Embryonic facial prominence (tissue), 1 donor: ENCODE data around the gene ANKRD13C.
"Not testable (repeated sequence)": the region's sequence is repeated elsewhere in the genome, so short reads cannot be mapped to it uniquely, and the experiment has no call there.

Experiments
- DNase-seq: peaks from one replicate; pipeline ENCODE4 v3.0.0-alpha.2; 2016; ENCODE audit errors: extremely low spot score

ANKRD13C gene

GRCh38 chr1:70360321-70360720, 5.8 kb upstream of the ANKRD13C start:
- DNase-seq, result no peak

- no peak for DNase-seq
Observed at GRCh38 chr1:70358921-70359564, 4.5 kb upstream of the ANKRD13C start.

- no peak for DNase-seq
Observed at GRCh38 chr1:70355920-70356319, 1.4 kb upstream of the ANKRD13C start.

- no peak for DNase-seq
Observed at GRCh38 chr1:70355111-70355407, 537 bp upstream of the ANKRD13C start.

- DNase-seq, result no peak
Observed at GRCh38 chr1:70353601-70354331, 756 bp downstream of the ANKRD13C start.

- DNase-seq, result no peak
Observed at GRCh38 chr1:70353044-70353443, 1.5 kb downstream of the ANKRD13C start.

- not testable (repeated sequence) for DNase-seq
Observed at GRCh38 chr1:70349799-70350198, 4.7 kb downstream of the ANKRD13C start.

- DNase-seq, result no peak
Observed at GRCh38 chr1:70348399-70349165, 5.9 kb downstream of the ANKRD13C start.

GRCh38 chr1:70339644-70340043, 14.9 kb downstream of the ANKRD13C start:
- DNase-seq, result not testable (repeated sequence)

GRCh38 chr1:70336050-70336449, 18.5 kb downstream of the ANKRD13C start:
- DNase-seq, result no peak

GRCh38 chr1:70334436-70334835, 20.1 kb downstream of the ANKRD13C start:
- no peak for DNase-seq

GRCh38 chr1:70333245-70333644, 21.3 kb downstream of the ANKRD13C start:
- no peak for DNase-seq

GRCh38 chr1:70331962-70332361, 22.6 kb downstream of the ANKRD13C start:
- DNase-seq, result no peak

- DNase-seq, result no peak
Observed at GRCh38 chr1:70327306-70328076, 27.0 kb downstream of the ANKRD13C start.

GRCh38 chr1:70324683-70325082, 29.8 kb downstream of the ANKRD13C start:
- DNase-seq, result no peak

- DNase-seq, result no peak
Observed at GRCh38 chr1:70319750-70320149, 34.8 kb downstream of the ANKRD13C start.

- no peak for DNase-seq
Observed at GRCh38 chr1:70318191-70318590, 36.3 kb downstream of the ANKRD13C start.

- DNase-seq, result no peak
Observed at GRCh38 chr1:70317087-70317486, 37.4 kb downstream of the ANKRD13C start.

- no peak for DNase-seq
Observed at GRCh38 chr1:70315782-70316181, 38.7 kb downstream of the ANKRD13C start.

GRCh38 chr1:70314706-70315304, 39.7 kb downstream of the ANKRD13C start:
- DNase-seq, result no peak

GRCh38 chr1:70311369-70311768, 43.2 kb downstream of the ANKRD13C start:
- DNase-seq, result no peak

- DNase-seq, result no peak
Observed at GRCh38 chr1:70299472-70299871, 55.0 kb downstream of the ANKRD13C start.
